H1 (cell line): ENCODE results near the gene ARID5B. TPM values are rescaled to one million over a fixed set of nuclear protein-coding genes. Genes with fewer than 3 reads are reported as not detected.

Experiments used
- TCF12 ChIP-seq: IDR thresholded peaks from 2 replicates; pipeline ENCODE4 v1.6.1; 2011; ENCODE audit warnings: low read depth, mild to moderate bottlenecking, low read length
- polyA plus RNA-seq, 7 experiments: library from polyadenylated mRNA; depleted of rRNA in 3 of 7; stranded (reverse) in 5 of 7; unstranded in 2 of 7; fragments of >200 nt in 5 of 7; fragments of 200-250 nt in 2 of 7; gene quantifications; 1 replicate in 5 of 7; 2 replicates in 1 of 7; 4 replicates in 1 of 7; pipeline versions ENCODE4 v1.2.1 to v1.2.3, GENCODE V29; 2011 to 2013; ENCODE audit warnings: missing spikeins in 2 of 7, mixed read lengths in 2 of 7
- total RNA-seq: library from RNA; stranded (reverse); fragmentation: NEBNext Ultra II Directional; extraction: Animal tissue kit (Norgen Biotek cat#: 25700); gene quantifications from 2 replicates; pipeline ENCODE4 v1.2.1, GENCODE V29; 2021

Gene ARID5B
- total and polyA plus RNA-seq, 2 of the 8 experiments (the other 6 are each of a cell fraction or from before 2014, with no cell fraction given), result 0.21 to 1.1 TPM

DNA sequence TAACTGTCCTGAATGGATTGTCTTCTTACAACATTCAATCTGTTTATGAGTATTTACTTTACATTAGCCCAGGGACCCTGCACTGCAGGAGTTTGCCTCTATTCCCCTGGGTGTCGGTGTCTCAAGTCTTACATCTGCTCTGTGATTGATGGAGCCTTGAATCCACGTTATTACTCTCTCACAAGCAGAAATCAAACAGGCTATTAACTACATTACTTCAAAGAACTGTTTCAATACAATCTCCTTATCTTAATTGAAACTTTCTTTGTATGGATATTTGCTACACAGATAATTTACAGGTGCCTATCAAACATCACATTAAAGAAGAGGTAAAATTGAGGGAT lies 3.1 kb upstream of the ARID5B start (continued):
- no peak for TF ChIP-seq TCF12
- TF ChIP-seq, all 59 proteins: peak for 0
